Posterior vena cava (tissue), 2 donors: ENCODE measurements around the gene IFT122. TPM values are rescaled to one million over a fixed set of nuclear protein-coding genes. Genes with fewer than 3 reads are reported as not detected.
"Not testable (repeated sequence)": the region's sequence is repeated elsewhere in the genome, so short reads cannot be mapped to it uniquely, and the experiment has no call there.

ENCODE experiments used
- DNase-seq: peaks from one replicate; pipeline ENCODE4 v3.0.0-alpha.2; 2020; ENCODE audit warnings: low spot score
- intact Hi-C, 2 donors: fragments of 100-400 bp; cut with DNase I; formaldehyde crosslinking; loops; one replicate each; pipeline versions ENCODE4 v1.14.1 to v1.14.2; 2022 to 2023
- long read RNA-seq, 2 donors: library from polyadenylated mRNA; unstranded; transcript quantifications; one replicate each; pipeline ENCODE4 v2.0.0, GENCODE V29; 2020 to 2021
- total RNA-seq, 2 donors: library from RNA; stranded (reverse); fragmentation: NEBNext Ultra II Directional; extraction: Animal tissue kit (Norgen Biotek cat#: 25700); gene quantifications; one replicate each; pipeline ENCODE4 v1.2.1, GENCODE V29; 2021
- donor health status: DM: yes; HTN: yes; CAD: no.
- donor health status: DM: yes; HTN: yes; CAD: no.

Gene IFT122
- 10 to 100 TPM; 22.0 to 22.5 TPM for total RNA-seq
- long read RNA-seq, donor 1, partial matches to known transcripts: 3 of 6 reads
- long read RNA-seq, donor 1, other reads (novel, unspliced or antisense): 3 of 6 reads
- long read RNA-seq, donor 2, partial matches to known transcripts: 6 of 18 reads
- long read RNA-seq, donor 2, other reads (novel, unspliced or antisense): 11 of 18 reads

GRCh38 chr3:129439817-129440617 is at the start of gene IFT122, which contains the start of gene MBD4:
Gene IFT122 (plus strand): TSS chr3:129440224. CDS start chr3:129440331, 107 bp downstream.
Gene MBD4 (minus strand): TSS chr3:129439948. CDS start chr3:129439833, 115 bp downstream.
- DNase-seq: peak; percentile 99

GRCh38 chr3:129391583-129391982 is 48.4 kb upstream of the IFT122 start:
- DNase-seq, intact Hi-C loops: not testable (repeated sequence)

More at GRCh38 chr3:129439817-129440617, at the start of gene IFT122, which contains the start of gene MBD4:
- intact Hi-C loops: no loop called here

- intact Hi-C loops, DNase-seq: not testable (repeated sequence)
These were observed 47.7 kb upstream of the IFT122 start for GRCh38 chr3:129392106-129392887.

GRCh38 chr3:129393271-129393670 is 46.8 kb upstream of the IFT122 start:
- intact Hi-C loops: no loop called here
- DNase-seq: no peak

GRCh38 chr3:129393760-129394564 is 46.1 kb upstream of the IFT122 start:
- intact Hi-C loops, DNase-seq: not testable (repeated sequence)

GRCh38 chr3:129398803-129399144 is 41.2 kb upstream of the IFT122 start:
- intact Hi-C loops: no loop called here
- DNase-seq: peak; percentile 80

- peak; percentile 89 for DNase-seq
- intact Hi-C loops: no loop called here
These were observed 40.7 kb upstream of the IFT122 start for GRCh38 chr3:129399145-129399894.

GRCh38 chr3:129399895-129400357 is 40.1 kb upstream of the IFT122 start:
- no peak for DNase-seq
- intact Hi-C loops: no loop called here

- DNase-seq: no peak
- intact Hi-C loops: no loop called here
These were observed 37.8 kb upstream of the IFT122 start for GRCh38 chr3:129402210-129402609.

GRCh38 chr3:129402616-129403015 is 37.4 kb upstream of the IFT122 start:
- intact Hi-C loops: no loop called here
- no peak for DNase-seq

GRCh38 chr3:129403450-129403849 is 36.6 kb upstream of the IFT122 start:
- no peak for DNase-seq
- intact Hi-C loops: no loop called here

GRCh38 chr3:129404130-129404529 is 35.9 kb upstream of the IFT122 start:
- DNase-seq: no peak
- intact Hi-C loops: no loop called here

GRCh38 chr3:129404610-129405009 is 35.4 kb upstream of the IFT122 start:
- DNase-seq: no peak
- intact Hi-C loops: no loop called here

GRCh38 chr3:129409541-129409940 is 30.5 kb upstream of the IFT122 start:
- intact Hi-C loops: no loop called here
- DNase-seq: no peak

GRCh38 chr3:129410971-129411370 is 29.1 kb upstream of the IFT122 start:
- no peak for DNase-seq
- intact Hi-C loops: no loop called here

- intact Hi-C loops: no loop called here
- DNase-seq: no peak
These were observed 27.4 kb upstream of the IFT122 start for GRCh38 chr3:129412542-129413198.

GRCh38 chr3:129413238-129413637 is 26.8 kb upstream of the IFT122 start:
- intact Hi-C loops, DNase-seq: not testable (repeated sequence)
